GM21515 (cell line): ENCODE results near the gene EEPD1.
"Not testable (repeated sequence)": the region's sequence is repeated elsewhere in the genome, so short reads cannot be mapped to it uniquely, and the experiment has no call there.

Experiments
- ATAC-seq: cut with Tn5 transposase; IDR thresholded peaks from one replicate; pipeline ENCODE4 v1.9.1; 2021; ENCODE audit not compliant: unreplicated experiment

The EEPD1 gene

DNA sequence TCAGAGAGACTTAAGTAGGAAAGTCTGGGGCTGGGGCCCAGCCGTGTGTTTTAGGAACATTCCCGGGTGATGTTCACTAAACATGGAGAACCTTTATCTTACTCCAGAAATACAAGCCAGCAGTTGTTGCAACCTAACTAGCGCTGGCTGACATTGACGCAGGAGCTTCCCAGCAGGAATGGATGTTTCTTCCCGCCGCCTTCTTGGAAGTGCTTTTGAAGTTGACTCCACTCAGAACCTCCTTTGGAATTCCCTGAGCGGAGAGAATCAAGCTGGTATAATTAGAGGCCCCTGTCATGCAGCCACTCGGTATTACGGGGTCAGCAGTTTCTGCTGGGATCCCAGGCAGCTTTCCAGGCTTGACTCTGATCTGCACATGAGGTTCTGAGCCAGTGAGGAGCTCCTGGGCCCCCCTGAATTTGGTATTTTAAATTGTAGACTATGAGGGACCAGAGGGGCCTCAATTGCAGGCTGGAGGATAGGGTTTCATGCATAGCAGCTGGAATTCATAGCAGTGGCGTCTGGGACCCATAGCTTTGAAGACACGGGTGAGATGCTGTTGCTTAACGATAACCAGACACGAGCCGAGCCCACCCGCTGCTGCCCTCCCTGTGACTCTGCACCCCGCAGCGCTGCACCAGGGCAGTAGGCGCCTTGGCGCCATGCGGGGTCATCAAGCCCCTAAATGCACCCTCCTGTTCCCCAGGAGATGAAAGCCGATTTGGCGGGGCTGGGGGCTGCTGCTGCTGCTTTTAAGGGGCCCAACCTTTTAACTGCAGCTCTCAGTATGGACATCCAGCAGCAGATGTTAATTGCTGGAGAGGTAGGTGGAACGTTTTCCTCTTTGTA lies 61.8 kb downstream of the EEPD1 start:
- no peak for ATAC-seq

- ATAC-seq, result no peak
Measured at GRCh38 chr7:36215457-36215765, 62.4 kb downstream of the EEPD1 start.

- no peak for ATAC-seq
Measured at GRCh38 chr7:36216063-36216684, 63.1 kb downstream of the EEPD1 start.

DNA sequence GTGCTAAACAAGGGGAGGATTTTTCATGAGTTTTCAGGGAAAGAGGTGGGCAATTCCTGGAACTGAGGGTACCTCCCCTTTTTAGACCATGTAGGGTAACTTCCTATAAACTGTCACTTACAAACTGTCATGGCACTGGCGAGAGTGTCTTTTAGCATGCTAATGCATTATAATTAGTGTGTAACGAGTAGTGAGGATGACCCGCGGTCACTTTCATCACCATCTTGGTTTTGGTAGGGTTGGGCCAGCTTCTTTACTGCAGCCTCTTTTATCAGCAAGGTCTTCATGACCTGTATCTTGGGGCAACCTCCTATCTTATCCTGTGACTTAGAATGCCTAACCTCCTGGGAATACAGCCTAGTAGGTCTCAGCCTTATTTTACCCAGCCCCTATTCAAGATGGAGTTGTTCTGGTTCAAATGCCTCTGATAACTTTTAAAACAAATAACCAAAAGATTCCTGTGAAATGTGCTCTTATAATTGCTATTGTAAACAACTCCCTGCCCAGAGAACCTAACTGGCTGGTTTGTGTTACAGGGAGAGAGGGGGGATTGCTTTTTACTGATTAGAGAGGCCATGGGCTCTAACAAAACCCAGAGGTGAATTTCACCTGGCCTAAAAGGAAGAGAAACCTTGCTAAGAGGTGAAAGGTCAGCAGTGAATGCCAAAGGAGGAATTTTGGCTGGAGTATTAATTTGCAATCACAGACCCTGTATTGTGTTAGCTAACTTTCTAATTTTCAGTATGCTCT lies 64.3 kb downstream of the EEPD1 start:
- no peak for ATAC-seq

- no peak for ATAC-seq
Measured at GRCh38 chr7:36217961-36218284, 64.9 kb downstream of the EEPD1 start.

DNA sequence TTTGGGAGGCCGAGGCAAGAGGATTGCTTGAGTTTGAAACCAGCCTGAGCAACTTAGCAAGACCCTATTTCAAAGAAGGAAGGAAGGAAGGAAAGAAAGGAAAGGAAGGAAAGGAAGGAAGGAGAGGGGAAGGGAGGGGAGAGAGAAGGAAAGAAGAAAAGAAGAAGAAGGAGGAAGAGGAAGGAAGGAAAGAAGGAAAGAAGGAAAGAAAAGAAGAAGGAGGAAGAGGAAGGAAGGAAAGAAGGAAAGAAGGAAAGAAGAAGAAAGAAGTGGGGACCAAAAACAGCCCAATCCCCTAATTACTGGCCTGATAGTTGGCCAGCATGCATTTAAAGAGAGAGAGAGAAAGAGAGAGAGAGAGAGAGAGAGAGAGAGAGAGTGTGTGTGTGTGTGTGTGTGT lies 66.4 kb downstream of the EEPD1 start:
- no peak for ATAC-seq

DNA sequence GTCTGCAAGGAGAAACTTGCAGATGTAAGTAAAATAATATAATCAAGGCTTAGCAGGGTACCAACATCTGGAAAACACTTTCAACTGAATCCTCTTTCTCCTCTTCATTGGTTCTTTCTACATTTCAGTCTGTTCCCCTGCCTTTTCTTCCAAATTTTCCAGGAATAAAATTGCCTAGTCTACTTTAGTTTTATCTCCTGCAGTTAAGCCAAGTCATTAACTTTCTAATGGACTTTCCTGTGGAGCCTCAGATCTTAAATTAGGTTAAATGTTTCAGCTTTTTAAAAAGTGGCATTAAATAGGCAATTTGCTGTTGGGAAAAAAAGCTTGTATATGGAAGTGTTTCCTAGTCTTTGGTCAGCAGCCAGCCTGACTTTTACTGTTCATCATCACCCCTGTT lies 70.8 kb downstream of the EEPD1 start:
- ATAC-seq, result no peak

DNA sequence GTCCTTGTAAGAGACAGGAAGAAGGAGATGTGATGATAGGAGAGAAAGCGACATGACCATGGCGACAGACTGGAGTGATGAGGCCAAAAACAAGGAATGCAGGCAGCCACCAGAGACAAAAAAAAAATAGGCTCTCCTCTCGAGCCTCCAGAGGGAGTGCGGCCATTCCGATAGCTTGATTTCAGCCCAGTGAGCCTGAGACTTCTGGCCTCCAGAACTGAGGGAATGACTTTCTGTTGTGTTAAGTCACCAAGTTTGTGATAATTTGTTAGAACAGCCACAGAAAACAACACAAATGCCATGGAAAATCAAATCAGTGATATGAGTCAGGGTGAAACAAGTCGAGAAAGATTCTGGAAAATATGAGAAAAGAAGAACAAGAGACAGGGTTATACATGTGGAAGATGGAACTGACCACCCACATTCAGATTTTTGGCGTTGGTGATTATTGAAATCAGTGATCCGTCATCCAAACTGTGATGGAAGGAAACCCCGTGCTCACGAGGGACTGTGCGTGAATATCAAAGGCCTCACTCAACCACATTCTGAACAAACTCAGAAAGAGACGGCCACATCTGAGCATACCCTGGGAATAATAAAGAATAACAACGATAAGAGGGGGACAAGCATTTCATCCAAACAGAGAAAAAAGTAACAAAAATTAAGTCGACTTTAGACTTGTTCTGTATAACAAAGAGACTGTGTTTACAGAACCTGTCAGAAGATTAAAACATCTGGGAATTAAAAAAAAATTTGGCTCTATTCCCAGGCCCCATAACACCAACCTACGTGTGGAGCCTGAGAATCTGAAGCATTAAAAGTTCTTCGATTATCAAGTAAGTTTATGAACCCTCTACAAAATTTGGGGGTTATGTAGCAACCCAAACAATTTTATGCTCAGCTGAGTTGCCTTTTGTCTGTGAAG lies 72.1 kb downstream of the EEPD1 start:
- no peak for ATAC-seq

GRCh38 chr7:36226151-36226550 lies 73.1 kb downstream of the EEPD1 start:
- ATAC-seq, result no peak

GRCh38 chr7:36227223-36227622 lies 74.2 kb downstream of the EEPD1 start:
- no peak for ATAC-seq

DNA sequence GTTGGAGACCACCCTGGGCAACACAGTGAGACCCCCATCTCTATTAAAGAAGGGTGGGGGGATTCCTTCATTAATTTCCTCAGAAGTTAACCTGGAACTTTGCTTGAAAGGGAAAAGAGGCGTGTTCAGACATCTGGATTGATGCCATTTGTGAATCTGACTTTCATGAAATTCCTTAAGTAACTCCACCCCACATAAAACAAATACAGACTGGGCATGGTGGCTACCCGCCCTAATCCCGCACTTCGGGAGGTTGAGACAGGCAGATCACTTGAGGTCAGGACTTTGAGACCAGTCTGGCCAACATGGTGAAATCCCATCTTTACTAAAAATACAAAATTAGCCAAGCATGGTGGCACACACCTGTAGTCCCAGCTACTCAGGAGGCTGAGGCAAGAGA lies 75.0 kb downstream of the EEPD1 start:
- ATAC-seq, result no peak

DNA sequence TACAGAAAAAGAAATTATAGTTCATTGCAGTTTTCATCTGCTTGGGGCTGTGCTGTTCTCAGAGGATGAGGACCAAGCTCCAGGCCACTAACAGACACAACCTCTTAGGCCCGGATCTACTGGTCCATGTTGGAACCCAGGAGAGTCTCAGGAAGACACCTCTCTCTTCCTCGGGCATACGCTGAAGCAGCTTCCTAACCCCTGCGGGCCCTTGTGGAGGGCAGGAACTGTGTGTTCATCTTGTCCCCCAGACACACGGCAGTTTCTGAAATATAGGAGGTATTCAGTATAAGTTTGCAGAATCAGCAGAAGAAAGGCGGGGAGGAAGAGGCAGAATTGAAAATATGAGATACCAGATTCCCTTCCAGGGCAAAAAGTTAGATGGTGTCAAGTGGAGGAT lies 78.4 kb downstream of the EEPD1 start:
- no peak for ATAC-seq

- ATAC-seq, result no peak
Measured at GRCh38 chr7:36232555-36232954, 79.5 kb downstream of the EEPD1 start.

DNA sequence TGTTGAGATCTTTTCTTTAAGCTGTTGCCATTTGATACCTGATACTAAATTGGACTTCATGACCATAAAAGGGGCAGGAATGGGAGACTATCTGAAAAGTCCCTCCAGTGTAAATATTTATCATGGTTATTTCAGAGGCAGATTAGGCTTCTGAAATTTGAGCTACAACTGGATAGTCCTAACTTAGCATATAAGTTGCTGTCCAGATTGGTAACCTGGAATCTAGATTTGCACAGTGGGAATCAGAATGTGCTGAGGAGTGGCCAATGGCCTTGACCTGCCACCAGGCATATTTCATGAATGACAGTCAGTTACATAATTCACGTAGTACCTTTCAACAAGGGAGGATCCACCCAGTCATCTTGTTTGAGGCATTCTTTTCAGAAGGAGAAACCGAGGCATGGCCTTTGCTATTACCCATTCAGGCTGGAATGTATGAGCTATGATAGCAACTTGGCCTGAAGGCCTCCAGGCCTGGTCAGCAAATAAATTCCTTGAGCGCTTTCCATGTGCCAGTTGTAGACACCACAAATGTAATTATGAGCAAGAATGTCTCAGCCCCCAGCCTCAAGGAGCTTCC lies 80.0 kb downstream of the EEPD1 start:
- ATAC-seq, result no peak

- ATAC-seq, result no peak
Measured at GRCh38 chr7:36236073-36236472, 83.0 kb downstream of the EEPD1 start.

GRCh38 chr7:36238138-36238537 lies 85.1 kb downstream of the EEPD1 start:
- ATAC-seq, result no peak

DNA sequence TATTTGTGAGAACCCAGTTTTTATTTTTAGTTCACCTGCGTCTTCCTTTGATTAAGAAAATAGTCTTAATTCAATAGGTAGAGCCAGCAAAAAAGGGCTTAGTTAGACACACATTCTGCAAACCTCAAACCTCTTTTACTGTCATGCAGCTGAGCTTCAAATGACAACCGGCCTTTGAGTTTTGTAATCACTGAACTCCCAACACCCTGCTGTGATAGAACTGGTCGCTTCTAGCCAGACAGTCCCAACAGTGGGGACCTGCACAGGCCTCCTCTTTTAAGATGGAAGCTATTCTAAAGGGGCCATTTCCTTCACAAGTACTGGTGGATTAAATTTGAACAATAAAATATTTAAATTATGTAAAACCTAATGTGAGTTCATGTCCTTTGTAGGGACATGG lies 90.3 kb downstream of the EEPD1 start:
- ATAC-seq, result not testable (repeated sequence)

DNA sequence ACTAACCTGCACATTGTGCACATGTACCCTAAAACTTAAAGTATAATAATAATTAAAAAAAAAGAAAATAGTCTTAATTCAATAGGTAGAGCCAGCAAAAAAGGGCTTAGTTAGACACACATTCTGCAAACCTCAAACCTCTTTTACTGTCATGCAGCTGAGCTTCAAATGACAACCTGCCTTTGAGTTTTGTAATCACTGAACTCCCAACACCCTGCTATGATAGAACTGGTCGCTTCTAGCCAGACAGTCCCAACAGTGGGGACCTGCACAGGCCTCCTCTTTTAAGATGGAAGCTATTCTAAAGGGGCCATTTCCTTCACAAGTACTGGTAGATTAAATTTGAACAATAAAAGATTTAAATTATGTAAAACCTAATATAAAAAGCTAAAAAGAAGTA lies 90.9 kb downstream of the EEPD1 start:
- ATAC-seq, result not testable (repeated sequence)

GRCh38 chr7:36244429-36244828 lies 91.4 kb downstream of the EEPD1 start:
- ATAC-seq, result no peak

DNA sequence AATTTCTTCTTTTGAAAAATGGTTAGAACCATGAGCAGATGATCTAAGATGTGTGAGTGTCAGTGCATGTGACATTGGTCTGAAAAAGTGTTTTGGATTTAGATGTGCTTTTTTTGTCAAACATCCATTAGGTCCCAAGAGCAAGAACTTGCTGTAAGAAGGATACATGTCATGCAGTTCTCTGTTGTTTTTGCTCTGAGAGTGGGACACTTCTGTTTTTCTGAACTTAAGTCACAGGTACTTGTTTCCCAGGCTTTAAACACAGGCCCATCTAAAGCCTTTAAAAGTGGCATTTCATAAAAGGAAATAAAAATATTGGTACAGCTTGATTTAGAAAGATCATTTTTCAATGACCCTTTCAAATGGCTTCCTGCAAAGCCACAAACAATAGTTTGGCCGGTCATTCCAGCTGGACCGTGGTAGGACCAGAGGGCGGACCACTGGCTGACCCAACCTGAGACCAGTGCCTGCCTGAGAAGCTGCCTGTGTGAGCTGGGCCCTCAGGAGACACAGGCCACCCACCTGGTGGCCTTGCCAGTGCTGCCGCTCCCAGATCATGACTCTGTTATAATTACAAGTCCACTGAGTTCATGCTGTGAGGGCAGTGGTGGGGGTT lies 92.7 kb downstream of the EEPD1 start:
- ATAC-seq, result no peak
